Measurements from ENCODE around the gene TMEM150A. TPM values are rescaled to one million over a fixed set of nuclear protein-coding genes. Genes with fewer than 3 reads are reported as not detected.

The TMEM150A gene
- total RNA-seq, 1 donor from 2014 or later, result 6.5 TPM

GRCh38 chr2:85549826-85550225 lies 52.7 kb downstream of the TMEM150A start:
- intact Hi-C loops (cut with micrococcal nuclease), result no loop called here
- no peak for DNase-seq (ENCODE audit: low spot score)
- no peaks in the 10 kb centered on the region for H3K27me3 Mint-ChIP-seq (ENCODE audit: low read depth)
- no peaks in the 10 kb centered on the region for H3K4me1 Mint-ChIP-seq (ENCODE audit: low read depth)
- no peak overlapping the region for H3K27ac Mint-ChIP-seq
- no peak overlapping the region for H3K4me3 Mint-ChIP-seq (ENCODE audit: low read depth)
- no peaks in the 10 kb centered on the region for H3K9me3 Mint-ChIP-seq
- peaks cover 76% of the 10 kb centered on the region for H3K36me3 Mint-ChIP-seq (ENCODE audit: low read depth)

DNA sequence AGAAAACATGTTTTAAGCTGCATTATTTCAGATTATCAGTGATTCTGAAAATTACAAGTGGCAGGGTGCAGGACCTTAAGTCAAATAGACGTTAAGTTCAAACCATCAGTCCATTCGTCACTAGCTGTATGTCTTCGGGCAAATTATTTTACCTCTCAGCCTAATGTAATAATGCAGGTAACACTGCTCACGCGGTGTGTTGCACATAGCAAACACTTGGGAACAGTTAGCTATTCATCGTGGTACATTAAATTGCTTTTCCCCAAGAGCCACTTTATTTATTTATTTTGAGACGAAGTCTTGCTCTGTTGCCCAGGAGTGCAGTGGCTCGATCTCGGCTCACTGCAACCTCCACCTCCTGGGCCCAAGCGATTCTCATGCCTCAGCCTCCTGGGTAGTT lies 53.4 kb downstream of the TMEM150A start:
- peaks cover 78% of the 10 kb centered on the region for H3K36me3 Mint-ChIP-seq (ENCODE audit: low read depth)
- H3K27ac Mint-ChIP-seq, result no peak overlapping the region
- intact Hi-C loops (cut with micrococcal nuclease), result no loop called here
- peaks cover 3% of the 10 kb centered on the region for H3K4me1 Mint-ChIP-seq (ENCODE audit: low read depth)
- no peak for DNase-seq (ENCODE audit: low spot score)
- H3K27me3 Mint-ChIP-seq (ENCODE audit: low read depth), result no peaks in the 10 kb centered on the region
- H3K9me3 Mint-ChIP-seq, result no peaks in the 10 kb centered on the region
- H3K4me3 Mint-ChIP-seq (ENCODE audit: low read depth), result no peak overlapping the region

DNA sequence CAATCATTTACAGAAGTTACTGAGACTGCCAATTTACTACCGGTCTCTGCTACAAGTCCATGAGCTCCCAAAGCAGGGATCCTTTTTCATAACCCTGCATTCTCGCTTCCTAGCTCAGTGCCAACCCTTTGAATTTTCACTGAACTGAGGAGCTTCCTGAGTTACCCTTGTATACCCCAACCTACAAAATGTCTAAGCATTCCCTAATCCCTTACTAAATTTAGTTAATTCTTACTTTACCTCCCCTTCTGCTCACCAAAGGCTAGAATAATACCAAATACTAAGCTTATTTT lies 53.9 kb downstream of the TMEM150A start:
- H3K4me3 Mint-ChIP-seq (ENCODE audit: low read depth), result no peak overlapping the region
- H3K27ac Mint-ChIP-seq, result no peak overlapping the region
- H3K9me3 Mint-ChIP-seq, result no peaks in the 10 kb centered on the region
- peaks cover 80% of the 10 kb centered on the region for H3K36me3 Mint-ChIP-seq (ENCODE audit: low read depth)
- peaks cover 6% of the 10 kb centered on the region for H3K4me1 Mint-ChIP-seq (ENCODE audit: low read depth)
- H3K27me3 Mint-ChIP-seq (ENCODE audit: low read depth), result no peaks in the 10 kb centered on the region
- DNase-seq (ENCODE audit: low spot score), result no peak
- intact Hi-C loops (cut with micrococcal nuclease), result no loop called here

Other genes starting within 250 kb of the TMEM150A start
- gene RETSAT, start 248.2 kb downstream of the TMEM150A start, total RNA-seq, result 26.3 and 29.6 TPM in 2 replicates
- gene ELMOD3, start 247.9 kb downstream of the TMEM150A start, total RNA-seq, result 17.0 and 18.9 TPM in 2 replicates
- gene CAPG, start 192.3 kb downstream of the TMEM150A start, total RNA-seq, result 145 and 146 TPM in 2 replicates
- 0.48 and 1.3 TPM in 2 replicates for gene SH2D6, start 184.0 kb downstream of the TMEM150A start, total RNA-seq
- gene MAT2A, start 63.5 kb downstream of the TMEM150A start, total RNA-seq, result 395 and 403 TPM in 2 replicates
- gene GGCX, start 41.2 kb downstream of the TMEM150A start, total RNA-seq, result 25.1 and 27.0 TPM in 2 replicates
- gene VAMP8, start 25.1 kb downstream of the TMEM150A start, total RNA-seq, result 99.7 and 101 TPM in 2 replicates
- 41.0 and 41.3 TPM in 2 replicates for gene VAMP5, start 18.3 kb downstream of the TMEM150A start, total RNA-seq
- gene RNF181, start 7.0 kb downstream of the TMEM150A start, total RNA-seq, result 130 and 134 TPM in 2 replicates
- gene C2orf68, start 9.4 kb upstream of the TMEM150A start, total RNA-seq, result 34.7 and 35.6 TPM in 2 replicates
- 84.1 and 90.1 TPM in 2 replicates for gene USP39, start 13.5 kb upstream of the TMEM150A start, total RNA-seq
- gene SFTPB, start 65.5 kb upstream of the TMEM150A start, total RNA-seq, result not detected in 2 replicates
- 21.9 and 23.5 TPM in 2 replicates for gene GNLY, start 91.7 kb upstream of the TMEM150A start, total RNA-seq
- 0.07 and 0.11 TPM in 2 replicates for gene ATOH8, start 151.3 kb upstream of the TMEM150A start, total RNA-seq